Loucy (cell line): ENCODE measurements around the gene TMC2.
"Not testable (repeated sequence)": the region's sequence is repeated elsewhere in the genome, so short reads cannot be mapped to it uniquely, and the experiment has no call there.

Source experiments
- CTCF ChIP-seq: fragments of 200-600 bp; sonication (generic); conservative IDR thresholded peaks from 2 replicates; pipeline ENCODE4 v1.5.1; 2014; ENCODE audit warnings: mild to moderate bottlenecking, antibody characterized with exemption, low read length
- EZH2phosphoT487 ChIP-seq: fragments of 200-600 bp; IDR thresholded peaks from 2 replicates; pipeline ENCODE4 v1.6.1; 2018; ENCODE audit warnings: antibody characterized with exemption, mild to moderate bottlenecking, moderate library complexity, borderline replicate concordance

GRCh38 chr20:2502808-2503384 is 33.5 kb upstream of the TMC2 start:
- not testable (repeated sequence) for TF ChIP-seq EZH2phosphoT487, CTCF
